GM06990 (cell line): Measurements from ENCODE around the gene SRP68.

Experiments used
- DNase-seq: peaks from one replicate; pipeline ENCODE4 v3.0.0-alpha.2; 2011; ENCODE audit not compliant: insufficient read length; ENCODE audit errors: extremely low read depth
- H3K27me3 ChIP-seq: replicated peaks from 2 replicates; pipeline ENCODE4 v1.6.0; 2011; ENCODE audit warnings: low read length; ENCODE audit not compliant: control insufficient read depth, insufficient read depth
- H3K36me3 ChIP-seq: 2 replicates; pipeline ENCODE4 v1.5.1; 2011; ENCODE audit warnings: low read length; ENCODE audit not compliant: control insufficient read depth, insufficient read depth
- H3K4me3 ChIP-seq: replicated peaks from 2 replicates; pipeline ENCODE4 v1.5.1; 2011; ENCODE audit warnings: low read depth, mild to moderate bottlenecking, control low read depth, low read length
- CTCF ChIP-seq: IDR thresholded peaks from 2 replicates; pipeline ENCODE4 v1.5.1; 2011; ENCODE audit warnings: low read length, control low read depth, mild to moderate bottlenecking, inconsistent platforms; ENCODE audit not compliant: insufficient read depth, poor library complexity, severe bottlenecking

SRP68 gene

GRCh38 chr17:76011951-76012350 is 60.4 kb downstream of the SRP68 start:
- TF ChIP-seq CTCF: no peak
- DNase-seq: no peak
- Histone ChIP-seq H3K27me3 (no peaks in the 10 kb centered on the region; the same call in 1 of the 2 replicates), H3K4me3 (no peak overlapping the region), H3K36me3 (no peaks in the 10 kb centered on the region)

- Histone ChIP-seq H3K36me3 (no peaks in the 10 kb centered on the region; the same call in 1 of the 2 replicates), H3K27me3 (no peaks in the 10 kb centered on the region; the same call in 1 of the 2 replicates), H3K4me3 (no peak overlapping the region)
- TF ChIP-seq CTCF: no peak
- no peak for DNase-seq
These were observed 62.2 kb downstream of the SRP68 start for GRCh38 chr17:76009969-76010661.

- H3K27me3 ChIP-seq: no peaks in the 10 kb centered on the region; the same call in 1 of the 2 replicates
- no peak for TF ChIP-seq CTCF
- no peak for DNase-seq
- peaks cover 3% of the 10 kb centered on the region for H3K36me3 ChIP-seq
- no peak overlapping the region for H3K4me3 ChIP-seq
These were observed 62.9 kb downstream of the SRP68 start for GRCh38 chr17:76009447-76009846.

- Histone ChIP-seq H3K36me3 (peaks cover 3% of the 10 kb centered on the region), H3K4me3 (no peak overlapping the region), H3K27me3 (no peaks in the 10 kb centered on the region; the same call in 1 of the 2 replicates)
- no peak for DNase-seq
- no peak for TF ChIP-seq CTCF
These were observed 63.5 kb downstream of the SRP68 start for GRCh38 chr17:76008630-76009425.

- H3K36me3 ChIP-seq: peaks cover 3% of the 10 kb centered on the region
- no peaks in the 10 kb centered on the region; the same call in 1 of the 2 replicates for H3K27me3 ChIP-seq
- no peak for DNase-seq
- H3K4me3 ChIP-seq: no peak overlapping the region
- TF ChIP-seq CTCF: no peak
These were observed 64.1 kb downstream of the SRP68 start for GRCh38 chr17:76008208-76008607.
